ENCODE data around the gene HORMAD2.
"Not testable (repeated sequence)": the region's sequence is repeated elsewhere in the genome, so short reads cannot be mapped to it uniquely, and the experiment has no call there.

HORMAD2 gene

DNA sequence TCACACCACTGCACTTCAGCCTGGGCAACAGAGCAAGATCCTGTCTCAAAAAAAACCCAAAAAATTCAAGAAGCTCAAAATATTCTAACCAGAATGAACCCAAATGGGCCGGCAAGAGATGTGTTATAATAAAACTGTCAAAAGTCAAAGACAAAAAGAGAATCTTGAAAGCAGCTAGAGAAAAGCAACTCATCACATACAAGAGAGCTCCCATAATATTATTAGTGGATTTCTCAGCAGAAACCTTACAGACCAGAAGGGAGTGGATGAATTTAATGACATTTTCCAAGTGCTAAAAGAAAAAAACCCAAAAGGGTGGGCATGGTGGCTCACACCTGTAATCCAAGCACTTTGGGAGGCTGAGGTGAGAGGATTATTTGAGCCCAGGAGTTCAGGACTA lies 22.9 kb upstream of the HORMAD2 start:
- no peak for DNase-seq (ENCODE audit: low read depth)

DNA sequence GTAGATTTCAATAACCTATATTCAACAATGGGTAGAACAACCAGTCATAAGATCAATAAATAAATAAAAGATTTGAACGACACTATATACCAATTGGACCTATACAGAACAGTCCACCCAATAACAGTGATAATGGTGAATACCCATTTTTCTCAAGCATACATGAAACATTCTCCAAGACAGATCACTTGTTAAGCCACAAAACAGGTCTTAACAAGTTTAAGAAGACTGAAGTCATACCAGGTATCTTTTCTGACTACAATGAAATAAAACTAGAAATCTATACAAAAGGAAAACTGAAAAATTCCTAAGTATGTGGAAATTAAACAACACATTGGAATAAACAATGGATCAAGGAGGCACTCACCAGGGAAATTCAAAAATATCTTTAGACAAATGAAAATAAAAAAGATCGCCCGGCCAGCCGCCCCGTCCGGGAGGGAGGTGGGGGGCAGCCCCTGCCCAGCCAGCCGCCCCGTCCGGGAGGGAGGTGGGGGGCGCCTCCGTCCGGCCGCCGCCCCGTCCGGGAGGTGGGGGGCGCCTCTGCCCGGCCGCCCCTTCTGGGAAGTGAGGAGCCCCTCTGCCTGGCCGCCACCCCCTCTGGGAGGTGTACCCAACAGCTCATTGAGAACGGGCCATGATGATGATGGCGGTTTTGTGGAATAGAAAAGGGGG lies 20.8 kb upstream of the HORMAD2 start:
- not testable (repeated sequence) for DNase-seq (ENCODE audit: low read depth)

- DNase-seq (ENCODE audit: low read depth): not testable (repeated sequence)
Observed at GRCh38 chr22:30061094-30061493, 19.2 kb upstream of the HORMAD2 start.

DNA sequence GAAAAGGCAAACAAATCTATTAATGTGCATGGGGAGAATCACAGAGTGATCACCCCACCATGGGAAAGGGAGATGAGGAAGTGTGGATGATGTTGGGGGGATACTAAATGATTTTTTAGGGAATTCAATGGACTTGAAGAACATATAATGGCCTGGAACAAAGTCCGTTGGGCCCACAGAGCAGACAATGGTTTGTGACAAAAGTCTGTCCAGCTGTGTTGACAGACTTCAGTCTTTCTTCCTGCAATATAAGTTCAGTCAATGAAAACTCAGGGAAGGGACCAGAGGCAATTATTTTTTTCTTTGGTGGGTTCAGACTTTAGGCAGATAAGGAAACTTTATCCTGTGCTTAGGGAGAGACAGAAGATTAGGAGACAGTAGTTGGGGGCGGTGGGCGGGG lies 18.0 kb upstream of the HORMAD2 start:
- DNase-seq (ENCODE audit: low read depth): no peak

GRCh38 chr22:30062950-30063349 lies 17.3 kb upstream of the HORMAD2 start:
- no peak for DNase-seq (ENCODE audit: low read depth)

GRCh38 chr22:30064172-30064571 lies 16.1 kb upstream of the HORMAD2 start:
- DNase-seq (ENCODE audit: low read depth): no peak

DNA sequence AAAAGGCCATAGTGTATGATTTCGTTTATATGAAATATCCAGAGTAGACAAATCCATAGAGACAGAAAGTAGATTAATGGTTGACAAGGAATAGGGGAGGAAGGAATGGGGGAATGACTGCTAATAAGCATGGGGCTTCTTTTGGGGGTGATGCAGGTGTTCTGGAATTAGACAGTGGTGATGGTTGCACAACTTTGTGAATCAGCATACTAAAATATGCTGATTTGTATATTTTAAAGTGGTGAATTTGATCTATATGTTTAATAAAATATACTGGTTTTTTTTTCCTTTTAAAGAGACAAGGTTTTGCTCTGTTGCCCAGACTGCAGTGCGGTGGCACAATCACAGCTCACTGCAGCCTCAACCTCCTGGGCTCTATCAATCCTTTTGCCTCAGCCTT lies 6.5 kb upstream of the HORMAD2 start:
- DNase-seq (ENCODE audit: low read depth): no peak

GRCh38 chr22:30074147-30074546 lies 6.1 kb upstream of the HORMAD2 start:
- DNase-seq (ENCODE audit: low read depth): no peak

GRCh38 chr22:30074994-30075393 lies 5.3 kb upstream of the HORMAD2 start:
- no peak for DNase-seq (ENCODE audit: low read depth)

- no peak for DNase-seq (ENCODE audit: low read depth)
Observed at GRCh38 chr22:30077279-30077880, 2.9 kb upstream of the HORMAD2 start.

- DNase-seq (ENCODE audit: low read depth): no peak
Observed at GRCh38 chr22:30078320-30079311, 1.6 kb upstream of the HORMAD2 start.

- no peak for DNase-seq (ENCODE audit: low read depth)
Observed at GRCh38 chr22:30080805-30081204, 541 bp downstream of the HORMAD2 start.

DNA sequence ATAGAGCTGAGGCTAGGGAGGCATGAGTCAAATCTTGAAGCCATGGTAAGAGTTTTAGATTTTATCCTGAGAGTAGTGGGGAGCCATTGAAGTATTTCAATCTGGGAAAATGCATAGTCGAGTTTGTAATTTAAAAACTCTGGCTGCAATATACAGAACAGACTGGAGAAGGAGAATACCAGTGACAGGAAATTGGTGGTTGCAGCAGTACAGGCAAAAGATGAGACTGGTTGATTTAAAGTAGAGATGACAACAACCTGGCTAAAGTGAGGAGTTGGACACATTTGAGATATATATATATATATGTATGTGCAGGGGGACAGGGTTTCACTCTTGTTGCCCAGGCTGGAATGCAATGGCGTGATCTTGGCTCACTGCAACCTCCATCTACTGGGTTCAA lies 6.2 kb downstream of the HORMAD2 start:
- no peak for DNase-seq (ENCODE audit: low read depth)

DNA sequence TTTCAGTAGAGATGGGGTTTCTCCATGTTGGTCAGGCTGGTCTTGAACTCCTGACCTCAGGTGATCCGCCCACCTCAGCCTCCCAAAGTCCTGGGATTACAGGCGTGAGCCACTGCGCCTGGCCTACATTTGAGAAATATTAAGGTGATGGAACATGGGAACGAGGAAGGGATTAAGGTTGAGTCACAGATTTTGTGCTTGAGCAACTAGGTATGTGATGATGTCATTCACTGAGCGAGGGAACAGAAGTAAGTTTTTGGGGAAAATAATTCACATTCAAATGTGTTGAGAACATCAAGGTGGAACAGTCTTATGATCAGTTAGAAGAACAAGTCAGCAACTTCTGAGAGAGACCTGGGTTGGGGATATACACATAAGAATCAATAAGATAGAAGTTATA lies 6.8 kb downstream of the HORMAD2 start:
- DNase-seq (ENCODE audit: low read depth): not testable (repeated sequence)

DNA sequence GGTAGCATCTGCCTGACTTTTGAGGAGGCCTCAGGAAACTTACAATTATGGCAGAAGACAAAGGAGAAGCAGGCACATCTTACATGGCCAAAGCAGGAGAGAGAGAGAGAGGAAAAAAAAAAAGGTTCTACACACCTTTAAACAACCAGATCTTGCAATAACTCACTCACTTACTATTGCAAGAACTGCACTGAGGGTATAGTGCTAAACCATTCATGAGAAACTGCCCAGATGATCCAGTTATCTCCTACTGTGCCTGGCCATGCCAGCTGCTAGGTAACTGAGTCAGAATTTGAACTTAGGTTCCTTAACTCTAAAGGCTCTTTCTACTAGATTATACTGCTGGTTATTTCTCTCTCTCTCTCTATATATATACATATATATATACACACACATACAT lies 7.3 kb downstream of the HORMAD2 start:
- no peak for DNase-seq (ENCODE audit: low read depth)

DNA sequence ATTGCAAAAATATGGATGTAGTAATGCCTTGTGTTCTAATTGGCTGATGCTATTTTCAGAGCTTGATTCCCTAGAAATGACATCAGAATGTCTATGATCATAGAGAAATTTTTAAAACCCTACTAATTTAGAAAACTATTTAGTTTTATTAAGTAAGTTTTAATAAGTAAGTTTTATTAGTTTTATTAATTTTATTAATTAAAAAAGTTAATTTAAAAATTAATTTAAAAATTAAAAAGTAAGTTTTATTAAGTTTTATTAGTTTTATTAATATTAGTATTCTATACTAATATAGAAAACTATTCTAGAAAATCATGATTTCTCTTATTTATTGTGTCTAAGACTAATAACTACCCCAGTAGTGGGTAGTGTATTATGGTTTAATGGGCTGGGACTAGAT lies 8.2 kb downstream of the HORMAD2 start:
- no peak for DNase-seq (ENCODE audit: low read depth)

GRCh38 chr22:30089655-30089974 lies 9.4 kb downstream of the HORMAD2 start:
- DNase-seq (ENCODE audit: low read depth): no peak

DNA sequence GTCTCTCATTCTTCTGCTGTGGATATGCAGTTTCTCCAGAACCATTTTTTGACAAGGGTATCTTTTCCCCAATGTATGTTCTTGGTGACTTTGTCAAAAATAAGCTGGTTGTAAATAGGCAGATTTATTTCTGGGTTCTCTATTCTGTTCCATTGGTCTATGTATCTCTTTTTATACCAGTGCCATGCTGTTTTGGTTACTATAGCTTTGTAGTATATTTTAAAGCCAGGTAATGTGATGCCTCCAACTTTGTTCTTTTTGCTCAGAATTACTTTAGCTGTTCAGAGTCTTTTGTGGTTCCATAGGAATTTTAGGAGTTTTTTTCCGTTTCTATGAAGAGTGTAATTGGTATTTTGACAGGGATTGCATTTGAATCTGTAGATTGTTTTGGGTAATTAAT lies 12.4 kb downstream of the HORMAD2 start:
- DNase-seq (ENCODE audit: low read depth): no peak

- DNase-seq (ENCODE audit: low read depth): no peak
Observed at GRCh38 chr22:30094804-30095203, 14.5 kb downstream of the HORMAD2 start.

DNA sequence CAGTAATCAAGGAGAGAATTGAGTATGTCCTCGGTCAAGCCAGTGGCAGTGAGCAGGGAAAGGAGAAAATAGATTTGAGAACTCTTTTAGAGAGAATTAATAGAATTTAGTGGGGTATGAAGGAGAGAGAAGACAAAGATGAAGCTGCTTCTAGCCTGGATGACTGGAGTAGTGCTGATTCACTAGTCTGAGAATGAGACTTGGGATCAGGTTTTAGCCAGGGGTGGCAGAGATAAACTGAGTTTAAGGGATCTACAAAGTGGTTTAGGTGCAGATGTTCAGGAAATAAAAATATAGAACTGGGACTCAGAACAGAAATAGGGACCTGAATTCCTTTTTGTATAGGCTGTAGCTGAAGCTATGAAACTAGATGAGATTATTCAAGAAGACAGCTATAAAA lies 17.6 kb downstream of the HORMAD2 start:
- no peak for DNase-seq (ENCODE audit: low read depth)

- not testable (repeated sequence) for DNase-seq (ENCODE audit: low read depth)
Observed at GRCh38 chr22:30100770-30101169, 20.5 kb downstream of the HORMAD2 start.

- DNase-seq (ENCODE audit: low read depth): no peak
Observed at GRCh38 chr22:30104501-30105156, 24.4 kb downstream of the HORMAD2 start.

- no peak for DNase-seq (ENCODE audit: low read depth)
Observed at GRCh38 chr22:30105483-30105882, 25.2 kb downstream of the HORMAD2 start.

Data from GM04504 (cell line).